Ovary (tissue), 9 donors: ENCODE measurements around the gene SLC39A8. TPM values are rescaled to one million over a fixed set of nuclear protein-coding genes. Genes with fewer than 3 reads are reported as not detected.

Experiments
- DNase-seq, 5 donors: peaks; one replicate each; pipeline ENCODE4 v3.0.0-alpha.2; 2019 to 2020
- H3K27ac ChIP-seq, 2 donors: fragments of 200-600 bp; one replicate each; pipeline versions ENCODE4 v1.5.1 to v1.8.0; 2019 to 2022
- H3K27me3 ChIP-seq: fragments of 200-600 bp; one replicate; pipeline ENCODE4 v1.8.0; 2022
- H3K36me3 ChIP-seq: fragments of 200-600 bp; sonication (generic); one replicate; pipeline ENCODE4 v1.5.1; 2019
- H3K4me1 ChIP-seq: one replicate; pipeline ENCODE4 v1.8.1; 2013; ENCODE audit warnings: mild to moderate bottlenecking, moderate library complexity; ENCODE audit not compliant: insufficient read depth
- H3K4me3 ChIP-seq: fragments of 200-600 bp; sonication (generic); one replicate; pipeline ENCODE4 v1.5.1; 2017
- H3K9me3 ChIP-seq, 2 donors: fragments of 200-600 bp in 1 of 2; sonication (generic) in 1 of 2; one replicate each; pipeline versions ENCODE4 v1.5.1 to v1.8.1; 2013 to 2019; ENCODE audit warnings: mild to moderate bottlenecking in 1 of 2, moderate library complexity in 1 of 2
- CTCF ChIP-seq, 3 donors: fragments of 450-650 bp in 2 of 3; fragments of 200-600 bp in 1 of 3; IDR thresholded peaks; one replicate each; pipeline versions ENCODE4 v1.5.1 to v1.8.0; 2016 to 2022; ENCODE audit warnings: antibody characterized with exemption in 3 of 3, mild to moderate bottlenecking in 1 of 3
- EP300 ChIP-seq: sonication (generic); formaldehyde crosslinking; IDR thresholded peaks from one replicate; pipeline ENCODE4 v1.6.1; 2017; ENCODE audit warnings: antibody characterized with exemption
- POLR2A ChIP-seq: fragments of 450-650 bp; IDR thresholded peaks from one replicate; pipeline ENCODE4 v1.6.1; 2017; ENCODE audit warnings: antibody characterized with exemption, mild to moderate bottlenecking, moderate library complexity
- WGBS, 3 donors: extraction: QIAGEN DNeasy Blood & Tissue Kit in 1 of 3; methylation state at CpG; one replicate each; pipeline versions ENCODE4 v1.1.5 to v1.1.7; 2013 to 2017; 5-methylcytosine and 5-hydroxymethylcytosine counted together
- intact Hi-C, 4 donors: fragments of 100-400 bp; cut with DNase I; formaldehyde crosslinking; loops; one replicate each; pipeline versions ENCODE4 v1.11.0 to v1.15.1; 2022 to 2023
- polyA plus RNA-seq, 2 donors: library from polyadenylated mRNA; stranded (reverse); fragments of 200-250 nt in 1 of 2; fragments of 350-450 nt in 1 of 2; fragmentation: Illumina TruSeq in 1 of 2; extraction: RNeasy Lipid Tissue Mini Kit (QIAGEN cat#74804) in 1 of 2; gene quantifications; one replicate each; pipeline ENCODE4 v1.2.3, GENCODE V29; 2013 to 2014
- total RNA-seq, 7 donors: library from RNA; depleted of rRNA in 2 of 7; stranded (reverse); fragments of >200 nt in 2 of 7; fragmentation: NEBNext Ultra II Directional in 3 of 7; extraction: Animal tissue kit (Norgen Biotek cat#: 25700) in 3 of 7; gene quantifications; one replicate each; pipeline versions ENCODE4 v1.1.0 to v1.2.4, GENCODE V29; 2016 to 2023
- donor health status: DM: no; HTN: no; CAD: no; lungs with moderate emphysema.
- donor health status: DM: no; HTN: no; CAD: no.
- donor health status: Bipolar disorder and iron deficiency.
- donor health status: DM: yes; HTN: yes; CAD: no.
- donor health status: DM: no; HTN: no; CAD: no.
- donor health status: DM: yes; HTN: yes; CAD: no.

The SLC39A8 gene
- total and polyA plus RNA-seq, 9 donors, result 11.5 to 28.7 (median 19.2) TPM

- H3K27me3 ChIP-seq, result no peaks in the 10 kb centered on the region
- H3K9me3 ChIP-seq, result no peaks in the 10 kb centered on the region
- intact Hi-C loops, result no loop called here
- DNase-seq, result no peak
- 82 to 91% (median 89%) methylated on average over 2 of the region's 2 CpGs for WGBS, 3 donors
- H3K36me3 ChIP-seq, result no peaks in the 10 kb centered on the region
- no peak for TF ChIP-seq POLR2A
- no peak for TF ChIP-seq CTCF (IDR thresholded peaks at IDR 0.05)
- no peak for TF ChIP-seq EP300
- H3K4me1 ChIP-seq, result no peaks in the 10 kb centered on the region
- H3K4me3 ChIP-seq, result no peak overlapping the region
- H3K27ac ChIP-seq, result no peak overlapping the region
Measured at GRCh38 chr4:102315532-102315931, 29.8 kb downstream of the SLC39A8 start.

- TF ChIP-seq POLR2A (no peak), CTCF (IDR thresholded peaks at IDR 0.05) (no peak), EP300 (no peak)
- WGBS, 3 donors, result 86 to 91% (median 89%) methylated on average over 2 of the region's 2 CpGs
- Histone ChIP-seq H3K36me3 (no peaks in the 10 kb centered on the region), H3K27me3 (no peaks in the 10 kb centered on the region), H3K9me3 (no peaks in the 10 kb centered on the region), H3K27ac (no peak overlapping the region), H3K4me1 (no peaks in the 10 kb centered on the region), H3K4me3 (no peak overlapping the region)
- no peak for DNase-seq
- intact Hi-C loops, result no loop called here
Measured at GRCh38 chr4:102312417-102312816, 32.9 kb downstream of the SLC39A8 start.

- H3K9me3 ChIP-seq, result no peaks in the 10 kb centered on the region
- 72 to 78% (median 77%) methylated on average over 2 of the region's 2 CpGs for WGBS, 3 donors
- no peaks in the 10 kb centered on the region for H3K27me3 ChIP-seq
- no peak overlapping the region for H3K27ac ChIP-seq
- no peaks in the 10 kb centered on the region for H3K4me1 ChIP-seq
- H3K36me3 ChIP-seq, result no peaks in the 10 kb centered on the region
- H3K4me3 ChIP-seq, result no peak overlapping the region
- intact Hi-C loops, result no loop called here
- no peak for DNase-seq
- TF ChIP-seq EP300 (no peak), CTCF (IDR thresholded peaks at IDR 0.05) (no peak), POLR2A (no peak)
Measured at GRCh38 chr4:102311912-102312311, 33.4 kb downstream of the SLC39A8 start.

- Histone ChIP-seq H3K9me3 (no peaks in the 10 kb centered on the region), H3K27ac (no peak overlapping the region), H3K4me3 (no peak overlapping the region), H3K36me3 (no peaks in the 10 kb centered on the region), H3K27me3 (no peaks in the 10 kb centered on the region), H3K4me1 (no peaks in the 10 kb centered on the region)
- no peak for DNase-seq
- 95 to 98% (median 98%) methylated on average over 1 of the region's 1 CpG for WGBS, 3 donors
- intact Hi-C loops, result no loop called here
- TF ChIP-seq EP300 (no peak), POLR2A (no peak), CTCF (IDR thresholded peaks at IDR 0.05) (no peak)
Measured at GRCh38 chr4:102311407-102311806, 33.9 kb downstream of the SLC39A8 start.
